Bronchial epithelial cell (primary cell): ENCODE results near the gene RPL32. TPM values are rescaled to one million over a fixed set of nuclear protein-coding genes. Genes with fewer than 3 reads are reported as not detected.

Experiments
- DNase-seq: peaks from one replicate; pipeline ENCODE4 v3.0.0-alpha.2; 2010; ENCODE audit warnings: low read depth
- FAIRE-seq: peaks from 2 replicates; lab custom pipeline; 2011; peaks lifted over from hg19 to GRCh38; lab: Jason Lieb, UNC
- H3K27me3 ChIP-seq: 2 replicates; pipeline ENCODE4 v1.5.1; 2011; ENCODE audit warnings: low read length; ENCODE audit not compliant: control insufficient read depth, insufficient read depth
- H3K36me3 ChIP-seq: 2 replicates; pipeline ENCODE4 v1.5.1; 2011; ENCODE audit warnings: low read length; ENCODE audit not compliant: control insufficient read depth, insufficient read depth
- H3K4me3 ChIP-seq: 2 replicates; pipeline ENCODE4 v1.5.1; 2011; ENCODE audit warnings: mild to moderate bottlenecking, low read depth, low read length, control low read depth
- CTCF ChIP-seq: IDR thresholded peaks from 2 replicates; pipeline ENCODE4 v1.5.1; 2011; ENCODE audit warnings: mild to moderate bottlenecking, moderate library complexity, low read length, control low read depth, inconsistent platforms; ENCODE audit not compliant: insufficient read depth, severe bottlenecking
- total RNA-seq: library from RNA; depleted of rRNA; stranded (reverse); fragments of >200 nt; gene quantifications from 2 replicates; pipeline ENCODE4 v1.2.1, GENCODE V29; 2014

The RPL32 gene
- total RNA-seq, 1 donor from 2014 or later = 2,605 TPM

- FAIRE-seq (no peak), DNase-seq (no peak)
- Histone ChIP-seq H3K36me3 (peaks cover 14% of the 10 kb centered on the region), H3K27me3 (no peaks in the 10 kb centered on the region), H3K4me3 (no peak overlapping the region)
- no peak for TF ChIP-seq CTCF
Measured at GRCh38 chr3:12831301-12831866, 10.0 kb downstream of the RPL32 start.

GRCh38 chr3:12830785-12831156 is 10.6 kb downstream of the RPL32 start:
- no peak for TF ChIP-seq CTCF
- H3K27me3 ChIP-seq = no peaks in the 10 kb centered on the region
- no peak overlapping the region for H3K4me3 ChIP-seq
- no peak for DNase-seq
- FAIRE-seq = no peak
- H3K36me3 ChIP-seq = peaks cover 11% of the 10 kb centered on the region

GRCh38 chr3:12829886-12830784 is 11.2 kb downstream of the RPL32 start:
- no peak overlapping the region for H3K4me3 ChIP-seq
- no peak for FAIRE-seq
- no peak for TF ChIP-seq CTCF
- no peaks in the 10 kb centered on the region for H3K27me3 ChIP-seq
- peaks cover 6% of the 10 kb centered on the region for H3K36me3 ChIP-seq
- DNase-seq = peak; percentile 23

GRCh38 chr3:12829404-12829803 is 12.0 kb downstream of the RPL32 start:
- DNase-seq (peak; percentile 53), FAIRE-seq (no peak)
- TF ChIP-seq CTCF = no peak
- Histone ChIP-seq H3K36me3 (peaks cover 6% of the 10 kb centered on the region), H3K27me3 (no peaks in the 10 kb centered on the region), H3K4me3 (no peak overlapping the region)

GRCh38 chr3:12828751-12829150 is 12.6 kb downstream of the RPL32 start:
- peaks cover 5% of the 10 kb centered on the region for H3K36me3 ChIP-seq
- DNase-seq = peak; percentile 91
- no peak for FAIRE-seq
- no peak overlapping the region for H3K4me3 ChIP-seq
- no peak for TF ChIP-seq CTCF
- H3K27me3 ChIP-seq = no peaks in the 10 kb centered on the region
